HEK293 (cell line): ENCODE measurements around the gene PPP1R15B.

Experiments used
- CTCF ChIA-PET: fragments of 350-600 bp; formaldehyde crosslinking; extraction: SDS; loops from one replicate; lab custom pipeline; 2021; ENCODE audit warnings: antibody characterized with exemption; lab: Yijun Ruan, JAX
- POLR2A ChIA-PET: fragments of 300-600 bp; formaldehyde crosslinking; extraction: SDS; loops from one replicate; lab custom pipeline; 2020; ENCODE audit warnings: antibody characterized with exemption, inconsistent platforms; lab: Yijun Ruan, JAX
- H3K27ac ChIP-seq: fragments of 200-500 bp; sonication (Bioruptor generic); 2 replicates; pipeline ENCODE4 v1.5.1; 2014; ENCODE audit warnings: low read depth, low read length, control low read depth, inconsistent platforms; ENCODE audit errors: extremely low read depth
- H3K36me3 ChIP-seq, 2 experiments: fragments of 200-500 bp in 1 of 2; sonication (Bioruptor generic) in 1 of 2; 1 replicate in 1 of 2; 2 replicates in 1 of 2; pipeline ENCODE4 v1.5.1; 2014 to 2017; ENCODE audit warnings: inconsistent platforms in 2 of 2, low read length in 2 of 2; ENCODE audit not compliant: control insufficient read depth in 2 of 2, insufficient read depth in 1 of 2
- H3K4me1 ChIP-seq: fragments of 200-500 bp; sonication (Bioruptor generic); 2 replicates; pipeline ENCODE4 v1.5.1; 2014; ENCODE audit warnings: mild to moderate bottlenecking, low read length, inconsistent platforms; ENCODE audit not compliant: control insufficient read depth, insufficient read depth
- H3K4me3 ChIP-seq: 2 replicates; pipeline ENCODE4 v1.5.1; 2011; ENCODE audit warnings: low read depth, mild to moderate bottlenecking, control low read depth, low read length, moderate library complexity
- H3K9me3 ChIP-seq: fragments of 200-500 bp; sonication (Bioruptor generic); 2 replicates; pipeline ENCODE4 v1.5.1; 2014; ENCODE audit warnings: low read depth, low read length, inconsistent platforms; ENCODE audit not compliant: control insufficient read depth, insufficient read depth
- AEBP2 ChIP-seq: fragments of 450-650 bp; formaldehyde crosslinking; IDR thresholded peaks from 2 replicates; pipeline ENCODE4 v1.5.1; 2016; ENCODE audit warnings: missing biosample characterization, missing genetic modification characterization, borderline replicate concordance
- BCL11A ChIP-seq: fragments of 450-650 bp; formaldehyde crosslinking; IDR thresholded peaks from 2 replicates; pipeline ENCODE4 v1.5.1; 2016; ENCODE audit warnings: low read depth, missing biosample characterization, missing genetic modification characterization
- EGR2 ChIP-seq: fragments of 450-650 bp; formaldehyde crosslinking; IDR thresholded peaks from 2 replicates; pipeline ENCODE4 v1.5.1; 2016; ENCODE audit warnings: low read depth, missing biosample characterization, missing genetic modification characterization
- KLF10 ChIP-seq: fragments of 450-650 bp; IDR thresholded peaks from 2 replicates; pipeline ENCODE4 v1.5.1; 2018; ENCODE audit warnings: missing biosample characterization, mild to moderate bottlenecking, missing genetic modification characterization
- MEIS1 ChIP-seq: sonication (generic); formaldehyde crosslinking; IDR thresholded peaks from 2 replicates; pipeline ENCODE4 v1.8.1; 2022; ENCODE audit warnings: missing genetic modification reagents, mild to moderate bottlenecking, borderline replicate concordance
- SP7 ChIP-seq: fragments of 450-650 bp; formaldehyde crosslinking; IDR thresholded peaks from 2 replicates; pipeline ENCODE4 v1.5.1; 2016; ENCODE audit warnings: missing biosample characterization, missing genetic modification characterization
- TCF7L2 ChIP-seq: IDR thresholded peaks from 2 replicates; pipeline ENCODE4 v1.6.1; 2011; ENCODE audit warnings: low read depth, mild to moderate bottlenecking, inconsistent platforms, low read length, moderate library complexity, borderline replicate concordance
- TRIM28 ChIP-seq: IDR thresholded peaks from 2 replicates; pipeline ENCODE4 v1.6.1; 2011; ENCODE audit warnings: low read length, control low read depth, borderline replicate concordance
- ZFHX2 ChIP-seq: fragments of 450-650 bp; formaldehyde crosslinking; conservative IDR thresholded peaks from 2 replicates; pipeline ENCODE4 v1.5.1; 2016; ENCODE audit warnings: missing biosample characterization, missing genetic modification characterization
- ZNF121 ChIP-seq: fragments of 450-650 bp; formaldehyde crosslinking; IDR thresholded peaks from 2 replicates; pipeline ENCODE4 v1.5.1; 2016; ENCODE audit warnings: missing biosample characterization, missing genetic modification characterization
- ZNF138 ChIP-seq: fragments of 450-650 bp; formaldehyde crosslinking; IDR thresholded peaks from 2 replicates; pipeline ENCODE4 v1.5.1; 2016; ENCODE audit warnings: missing biosample characterization, missing genetic modification characterization, borderline replicate concordance
- ZNF155 ChIP-seq: fragments of 450-650 bp; formaldehyde crosslinking; IDR thresholded peaks from 2 replicates; pipeline ENCODE4 v1.5.1; 2016; ENCODE audit warnings: missing biosample characterization, missing genetic modification characterization
- ZNF292 ChIP-seq: fragments of 450-650 bp; formaldehyde crosslinking; IDR thresholded peaks from 2 replicates; pipeline ENCODE4 v1.5.1; 2016; ENCODE audit warnings: low read depth, missing biosample characterization, missing genetic modification characterization, borderline replicate concordance
- ZNF335 ChIP-seq: fragments of 450-650 bp; formaldehyde crosslinking; conservative IDR thresholded peaks from 2 replicates; pipeline ENCODE4 v1.5.1; 2016; ENCODE audit warnings: missing biosample characterization, missing genetic modification characterization
- ZNF398 ChIP-seq: fragments of 450-650 bp; formaldehyde crosslinking; IDR thresholded peaks from 2 replicates; pipeline ENCODE4 v1.5.1; 2017; ENCODE audit warnings: missing biosample characterization, missing genetic modification characterization
- ZNF704 ChIP-seq: fragments of 450-650 bp; formaldehyde crosslinking; IDR thresholded peaks from 2 replicates; pipeline ENCODE4 v1.5.1; 2016; ENCODE audit warnings: missing biosample characterization, missing genetic modification characterization
- ZNF76 ChIP-seq: fragments of 450-650 bp; formaldehyde crosslinking; IDR thresholded peaks from 2 replicates; pipeline ENCODE4; 2016; ENCODE audit warnings: low read depth, missing biosample characterization, missing genetic modification characterization, borderline replicate concordance
- TF ChIP-seq, protein P1 (sequence below): fragments of 450-650 bp; formaldehyde crosslinking; IDR thresholded peaks from 2 replicates; pipeline ENCODE4 v1.5.1; 2016; ENCODE audit warnings: missing biosample characterization, missing genetic modification characterization
- TF ChIP-seq, protein P2 (sequence below): fragments of 450-650 bp; formaldehyde crosslinking; IDR thresholded peaks from 2 replicates; pipeline ENCODE4 v1.5.1; 2016; ENCODE audit warnings: missing biosample characterization, missing genetic modification characterization, low read depth
- TF ChIP-seq, protein P3 (sequence below): fragments of 450-650 bp; formaldehyde crosslinking; IDR thresholded peaks from 2 replicates; pipeline ENCODE4 v1.5.1; 2016; ENCODE audit warnings: missing biosample characterization, missing genetic modification characterization

Gene PPP1R15B

GRCh38 chr1:204426971-204427701 is 15.5 kb upstream of the PPP1R15B start:
- H3K36me3 ChIP-seq: peaks cover 0 to 29% of the 10 kb centered on the region in 2 experiments; a peak in 1 of 3 replicates
- ChIA-PET POLR2A (interaction anchor here (0.7 kb wide), 1 partner anchor 22 kb away, joined by 4 read pairs; no protein-coding TSS in a partner anchor), CTCF (interaction anchor here (0.5 to 7.6 kb wide), 6 partner anchors 11 to 364 kb away, joined by 3 to 147 read pairs (median 4); no protein-coding TSS in a partner anchor)

DNA sequence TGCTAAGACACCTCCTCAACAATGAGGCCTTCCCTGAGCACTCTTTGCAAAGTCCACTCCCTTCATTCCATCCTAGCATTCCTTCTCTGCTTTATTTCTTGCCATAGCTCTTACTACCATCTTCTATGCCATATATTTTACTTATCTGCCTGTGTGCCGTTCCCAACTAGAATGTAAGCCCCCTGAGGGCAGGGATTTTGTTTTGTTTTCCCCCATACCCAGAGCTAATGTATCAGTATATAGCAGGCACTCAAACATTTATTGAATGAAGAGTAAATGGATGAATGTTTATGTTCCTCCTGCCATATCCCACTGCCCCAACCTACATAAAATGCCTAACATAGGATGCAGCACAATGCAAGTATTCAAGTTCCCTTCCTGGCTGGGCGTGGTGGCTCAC is 14.9 kb upstream of the PPP1R15B start:
- no peak overlapping the region for H3K27ac ChIP-seq
- ChIA-PET CTCF (interaction anchor here (0.9 to 7.6 kb wide), 5 partner anchors 8 to 77 kb away, joined by 3 to 147 read pairs (median 4); no protein-coding TSS in a partner anchor), POLR2A (interaction anchor here (0.7 kb wide), 1 partner anchor 22 kb away, joined by 4 read pairs; no protein-coding TSS in a partner anchor)
- no peak overlapping the region for H3K4me3 ChIP-seq
- H3K36me3 ChIP-seq: peaks cover 0 to 23% of the 10 kb centered on the region in 2 experiments; a peak in 1 of 3 replicates
- no peaks in the 10 kb centered on the region for H3K4me1 ChIP-seq
- TF ChIP-seq ZNF398 (no peak), ZNF292 (tag by site-specific recombination) (no peak), ZNF138 (tag by site-specific recombination) (no peak), BCL11A (no peak), SP7 (tag by site-specific recombination) (no peak), MEIS1 (CRISPR knock-in tag) (no peak), KLF10 (tag by site-specific recombination) (no peak)
- TF ChIP-seq, protein P1, sequence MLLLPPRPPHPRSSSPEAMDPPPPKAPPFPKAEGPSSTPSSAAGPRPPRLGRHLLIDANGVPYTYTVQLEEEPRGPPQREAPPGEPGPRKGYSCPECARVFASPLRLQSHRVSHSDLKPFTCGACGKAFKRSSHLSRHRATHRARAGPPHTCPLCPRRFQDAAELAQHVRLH (tag by site-specific recombination): no peak
- no peaks in the 10 kb centered on the region for H3K9me3 ChIP-seq

More at GRCh38 chr1:204426971-204427701, 15.5 kb upstream of the PPP1R15B start:
- Histone ChIP-seq H3K9me3 (no peaks in the 10 kb centered on the region), H3K27ac (no peak overlapping the region), H3K4me1 (no peaks in the 10 kb centered on the region), H3K4me3 (no peak overlapping the region)
- no peak for TF ChIP-seq TRIM28
- TF ChIP-seq ZNF335 (tag by site-specific recombination): 0 out of 2 replicates have a peak, but pooled peaks have one; percentile 24
- no peak for TF ChIP-seq ZNF76 (tag by site-specific recombination)
- no peak for TF ChIP-seq ZNF155 (tag by site-specific recombination)
- no peak for TF ChIP-seq TCF7L2

DNA sequence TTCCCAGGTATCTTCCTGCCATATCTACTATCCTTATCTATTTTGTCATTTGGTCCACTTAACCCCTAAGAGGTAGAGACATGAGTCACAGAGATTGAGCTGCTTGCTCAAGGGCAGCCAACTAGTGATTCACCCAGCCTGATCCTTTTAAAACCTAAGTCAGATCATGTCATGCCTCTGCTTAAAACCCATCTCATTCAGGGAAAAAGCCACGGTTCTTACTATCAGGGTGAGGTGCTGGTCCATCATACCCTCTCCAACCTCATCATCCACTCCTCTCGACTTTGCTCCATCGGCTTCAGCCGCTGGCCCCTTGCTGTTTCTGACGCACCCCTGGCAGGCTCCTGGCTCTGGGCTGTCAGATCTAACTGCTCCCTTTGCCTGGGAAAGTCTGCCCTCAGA is 14.4 kb upstream of the PPP1R15B start:
- Histone ChIP-seq H3K4me1 (no peaks in the 10 kb centered on the region), H3K9me3 (no peaks in the 10 kb centered on the region), H3K4me3 (no peak overlapping the region), H3K27ac (no peak overlapping the region), H3K36me3 (peaks cover 0 to 24% of the 10 kb centered on the region in 2 experiments; a peak in 1 of 3 replicates)
- ChIA-PET POLR2A (no interaction called here), CTCF (interaction anchor here (0.9 to 7.6 kb wide), 4 partner anchors 8 to 77 kb away, joined by 3 to 147 read pairs (median 8); no protein-coding TSS in a partner anchor)
- TF ChIP-seq, protein P2, sequence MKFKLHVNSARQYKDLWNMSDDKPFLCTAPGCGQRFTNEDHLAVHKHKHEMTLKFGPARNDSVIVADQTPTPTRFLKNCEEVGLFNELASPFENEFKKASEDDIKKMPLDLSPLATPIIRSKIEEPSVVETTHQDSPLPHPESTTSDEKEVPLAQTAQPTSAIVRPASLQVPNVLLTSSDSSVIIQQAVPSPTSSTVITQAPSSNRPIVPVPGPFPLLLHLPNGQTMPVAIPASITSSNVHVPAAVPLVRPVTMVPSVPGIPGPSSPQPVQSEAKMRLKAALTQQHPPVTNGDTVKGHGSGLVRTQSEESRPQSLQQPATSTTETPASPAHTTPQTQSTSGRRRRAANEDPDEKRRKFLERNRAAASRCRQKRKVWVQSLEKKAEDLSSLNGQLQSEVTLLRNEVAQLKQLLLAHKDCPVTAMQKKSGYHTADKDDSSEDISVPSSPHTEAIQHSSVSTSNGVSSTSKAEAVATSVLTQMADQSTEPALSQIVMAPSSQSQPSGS (tag by site-specific recombination): no peak
- no peak for TF ChIP-seq AEBP2 (tag by site-specific recombination)
- TF ChIP-seq ZNF121 (tag by site-specific recombination): no peak
- no peak for TF ChIP-seq ZNF704 (tag by site-specific recombination)
- TF ChIP-seq ZFHX2 (tag by site-specific recombination): no peak
- TF ChIP-seq, protein P3, sequence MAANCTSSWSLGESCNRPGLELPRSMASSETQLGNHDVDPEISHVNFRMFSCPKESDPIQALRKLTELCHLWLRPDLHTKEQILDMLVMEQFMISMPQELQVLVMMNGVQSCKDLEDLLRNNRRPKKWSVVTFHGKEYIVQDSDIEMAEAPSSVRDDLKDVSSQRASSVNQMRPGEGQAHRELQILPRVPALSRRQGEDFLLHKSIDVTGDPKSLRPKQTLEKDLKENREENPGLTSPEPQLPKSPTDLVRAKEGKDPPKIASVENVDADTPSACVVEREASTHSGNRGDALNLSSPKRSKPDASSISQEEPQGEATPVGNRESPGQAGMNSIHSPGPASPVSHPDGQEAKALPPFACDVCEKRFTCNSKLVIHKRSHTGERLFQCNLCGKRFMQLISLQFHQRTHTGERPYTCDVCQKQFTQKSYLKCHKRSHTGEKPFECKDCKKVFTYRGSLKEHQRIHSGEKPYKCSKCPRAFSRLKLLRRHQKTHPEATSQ (tag by site-specific recombination): no peak
- TF ChIP-seq EGR2: no peak
